Measurements from ENCODE around the gene NR4A1. TPM values are rescaled to one million over a fixed set of nuclear protein-coding genes. Genes with fewer than 3 reads are reported as not detected.

NR4A1 gene
- total RNA-seq, 1 donor from 2014 or later = 26.5 TPM

DNA sequence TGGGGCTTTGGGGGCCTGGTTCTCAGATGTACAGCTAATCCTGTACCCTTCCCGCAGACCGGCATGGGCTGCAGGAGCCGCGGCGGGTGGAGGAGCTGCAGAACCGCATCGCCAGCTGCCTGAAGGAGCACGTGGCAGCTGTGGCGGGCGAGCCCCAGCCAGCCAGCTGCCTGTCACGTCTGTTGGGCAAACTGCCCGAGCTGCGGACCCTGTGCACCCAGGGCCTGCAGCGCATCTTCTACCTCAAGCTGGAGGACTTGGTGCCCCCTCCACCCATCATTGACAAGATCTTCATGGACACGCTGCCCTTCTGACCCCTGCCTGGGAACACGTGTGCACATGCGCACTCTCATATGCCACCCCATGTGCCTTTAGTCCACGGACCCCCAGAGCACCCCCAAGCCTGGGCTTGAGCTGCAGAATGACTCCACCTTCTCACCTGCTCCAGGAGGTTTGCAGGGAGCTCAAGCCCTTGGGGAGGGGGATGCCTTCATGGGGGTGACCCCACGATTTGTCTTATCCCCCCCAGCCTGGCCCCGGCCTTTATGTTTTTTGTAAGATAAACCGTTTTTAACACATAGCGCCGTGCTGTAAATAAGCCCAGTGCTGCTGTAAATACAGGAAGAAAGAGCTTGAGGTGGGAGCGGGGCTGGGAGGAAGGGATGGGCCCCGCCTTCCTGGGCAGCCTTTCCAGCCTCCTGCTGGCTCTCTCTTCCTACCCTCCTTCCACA is 7.6 kb downstream of the NR4A1 start:
- DNase-seq (ENCODE audit: low spot score) = no peak

DNA sequence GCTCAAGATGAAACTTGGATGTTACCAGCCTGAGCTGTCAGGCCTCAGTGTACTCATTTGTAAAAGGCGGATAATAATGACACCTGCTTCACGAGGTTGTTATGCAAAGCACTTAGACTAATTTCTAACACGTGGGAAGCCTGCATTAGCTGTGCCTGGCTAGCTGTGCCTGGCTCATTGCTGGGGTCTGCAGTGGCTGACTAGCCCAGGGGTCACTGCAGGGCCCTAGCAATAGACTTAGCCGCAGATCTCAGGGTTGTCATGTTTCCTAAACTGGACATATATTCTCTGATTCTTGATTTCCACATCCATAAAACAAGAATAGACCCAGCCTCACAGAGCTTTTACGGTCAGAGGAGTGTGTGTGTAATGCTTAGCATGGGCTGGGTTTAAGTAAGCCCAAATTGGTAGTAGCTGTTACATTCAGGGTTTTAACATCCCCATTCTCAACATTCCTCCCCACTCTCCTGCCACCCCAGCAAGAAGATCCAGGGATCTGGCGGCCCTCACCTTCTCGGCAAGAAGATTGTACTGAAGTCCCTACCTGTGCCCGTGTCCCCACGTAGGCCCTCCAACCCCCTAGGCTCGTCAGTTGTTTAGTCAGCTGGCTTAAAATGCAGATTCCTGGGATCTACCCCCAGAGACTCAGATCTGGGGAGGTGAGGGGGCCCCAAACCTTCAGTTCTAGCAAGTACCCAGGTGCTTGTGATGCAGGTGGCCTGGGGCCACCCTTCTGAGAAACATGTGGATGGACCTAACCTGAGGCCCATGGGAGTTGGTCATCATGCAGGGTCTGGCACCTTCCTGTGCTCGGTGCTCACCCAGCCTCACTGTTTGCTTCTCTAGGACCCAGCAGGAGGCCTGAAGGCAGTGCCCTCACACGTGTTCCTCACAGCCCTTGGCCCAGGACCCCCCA is 8.6 kb downstream of the NR4A1 start:
- DNase-seq (ENCODE audit: low spot score) = no peak

DNA sequence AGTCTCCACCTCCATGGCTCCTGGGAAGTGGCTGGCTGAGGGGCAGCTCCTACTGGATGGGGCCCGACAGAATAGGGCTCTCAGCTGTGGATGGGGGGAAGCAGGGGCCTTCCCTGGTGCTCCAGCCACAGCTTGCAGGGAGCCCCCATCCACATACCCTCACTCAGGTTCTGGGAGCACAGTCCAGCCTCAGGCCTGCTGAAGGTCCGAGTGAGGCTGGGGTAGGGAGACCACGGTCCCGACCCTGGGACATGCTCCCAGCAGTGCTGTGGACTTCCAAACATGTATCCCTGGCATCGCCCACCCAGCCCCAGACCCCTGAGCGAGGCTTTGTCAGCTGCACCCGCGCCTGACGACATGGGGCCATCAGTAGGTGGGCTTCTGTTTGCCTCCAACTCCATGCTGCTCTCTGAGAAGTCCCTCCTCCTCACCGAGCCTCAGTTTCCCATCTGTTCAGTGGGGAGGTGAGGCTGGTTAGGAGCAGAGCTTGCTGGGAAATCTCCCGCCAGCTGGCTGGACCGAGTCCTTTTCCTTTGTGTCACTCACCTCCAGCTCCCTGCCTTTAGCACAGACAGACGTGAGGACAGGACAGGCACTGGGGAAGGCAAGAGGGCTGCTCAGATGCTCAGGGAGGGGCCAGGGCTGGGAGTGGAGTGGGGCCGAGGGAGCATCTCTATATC is 9.4 kb downstream of the NR4A1 start:
- no peak for DNase-seq (ENCODE audit: low spot score)

GRCh38 chr12:52061470-52062166 is 10.4 kb downstream of the NR4A1 start:
- DNase-seq (ENCODE audit: low spot score) = no peak

DNA sequence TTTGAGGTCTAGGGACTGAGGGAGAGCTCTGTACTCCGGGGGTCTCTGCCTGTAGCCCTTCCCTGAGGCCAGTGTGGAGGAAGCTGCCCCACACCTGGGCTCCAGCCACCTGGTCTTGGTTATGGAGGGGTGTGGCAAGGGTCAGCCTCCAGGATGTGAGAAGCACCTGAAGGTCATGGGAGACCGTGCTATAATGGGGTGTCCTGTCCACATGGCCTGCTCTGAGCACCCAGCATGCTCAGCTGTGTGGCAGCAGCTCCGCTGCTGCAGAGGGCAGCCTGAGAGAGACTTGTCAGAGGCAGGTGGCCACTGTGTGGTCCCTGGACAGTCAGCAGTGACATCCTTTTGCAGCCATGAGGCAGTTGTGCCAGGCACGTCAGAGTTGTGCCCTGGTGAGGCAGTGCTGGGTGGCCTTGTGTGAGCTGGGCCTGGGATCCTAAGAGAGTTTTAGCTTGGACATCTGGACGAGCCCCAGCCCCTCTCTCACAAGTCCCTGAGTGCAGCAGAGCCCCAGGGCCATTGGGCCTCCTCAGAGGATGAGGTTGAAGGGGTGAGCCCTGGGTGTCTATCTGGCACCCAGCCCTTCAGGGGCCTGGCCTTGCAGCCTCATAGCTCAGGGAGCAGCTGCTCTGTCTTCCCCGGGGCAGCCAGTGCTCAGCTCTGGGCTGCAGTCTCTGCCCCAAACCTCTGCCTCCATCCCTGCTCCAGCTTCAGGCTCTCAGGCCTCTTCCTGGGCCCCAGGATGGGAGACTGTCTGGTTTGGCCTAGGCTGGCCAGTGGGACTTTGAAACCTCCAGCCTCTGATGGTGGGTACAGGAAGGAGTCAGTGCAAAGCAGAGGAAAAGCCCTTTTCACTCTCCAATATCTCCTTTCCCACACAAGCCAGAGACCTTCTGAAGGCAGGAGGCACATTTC is 11.2 kb downstream of the NR4A1 start:
- DNase-seq (ENCODE audit: low spot score) = no peak

GRCh38 chr12:52063082-52063924 is 12.1 kb downstream of the NR4A1 start:
- no peak for DNase-seq (ENCODE audit: low spot score)

GRCh38 chr12:52063981-52064649 is 12.9 kb downstream of the NR4A1 start:
- DNase-seq (ENCODE audit: low spot score) = no peak

DNA sequence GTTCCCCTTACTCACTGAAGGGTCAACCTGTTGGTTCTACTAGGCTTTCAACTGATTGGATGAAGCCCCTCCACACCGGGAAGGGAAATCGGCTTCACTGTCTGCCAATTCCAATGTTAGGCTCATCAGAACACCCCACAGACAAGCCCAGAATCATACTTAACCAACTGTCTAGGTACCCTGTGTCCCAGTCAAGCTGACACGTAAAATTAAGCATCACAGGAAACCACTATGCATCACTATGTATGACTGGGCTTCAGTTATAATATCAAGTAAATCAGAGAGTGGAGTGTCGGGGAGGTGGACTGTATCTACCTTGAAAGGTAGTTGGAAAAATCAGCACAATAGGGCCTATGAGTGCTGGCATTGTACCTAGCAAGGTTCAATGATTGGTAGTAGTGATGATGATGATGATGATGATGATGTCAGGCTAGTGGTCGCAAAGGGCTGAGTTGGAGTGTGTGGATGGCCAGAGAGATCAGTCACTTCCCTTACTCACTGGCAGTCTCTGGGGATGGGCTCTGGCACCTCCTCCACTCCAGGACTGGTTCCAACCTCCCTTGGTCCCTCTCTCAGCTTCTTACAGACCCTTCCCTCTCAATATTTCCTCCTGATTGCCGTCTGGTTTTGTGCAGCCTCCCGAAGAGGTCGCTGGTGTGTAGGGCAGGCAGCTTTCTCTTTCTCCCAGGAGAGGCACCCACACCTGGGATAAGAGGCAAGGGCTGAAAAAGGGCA is 15.3 kb downstream of the NR4A1 start:
- no peak for DNase-seq (ENCODE audit: low spot score)

- DNase-seq (ENCODE audit: low spot score) = no peak
Measured at GRCh38 chr12:52067081-52067374, 15.8 kb downstream of the NR4A1 start.

GRCh38 chr12:52069327-52070184 is 18.3 kb downstream of the NR4A1 start, which contains the start of gene ATG101:
TSS of gene ATG101 (plus strand) at chr12:52069978. CDS start at chr12:52073651, 3,673 bp downstream.
- peak; percentile 98 for DNase-seq (ENCODE audit: low spot score)

DNA sequence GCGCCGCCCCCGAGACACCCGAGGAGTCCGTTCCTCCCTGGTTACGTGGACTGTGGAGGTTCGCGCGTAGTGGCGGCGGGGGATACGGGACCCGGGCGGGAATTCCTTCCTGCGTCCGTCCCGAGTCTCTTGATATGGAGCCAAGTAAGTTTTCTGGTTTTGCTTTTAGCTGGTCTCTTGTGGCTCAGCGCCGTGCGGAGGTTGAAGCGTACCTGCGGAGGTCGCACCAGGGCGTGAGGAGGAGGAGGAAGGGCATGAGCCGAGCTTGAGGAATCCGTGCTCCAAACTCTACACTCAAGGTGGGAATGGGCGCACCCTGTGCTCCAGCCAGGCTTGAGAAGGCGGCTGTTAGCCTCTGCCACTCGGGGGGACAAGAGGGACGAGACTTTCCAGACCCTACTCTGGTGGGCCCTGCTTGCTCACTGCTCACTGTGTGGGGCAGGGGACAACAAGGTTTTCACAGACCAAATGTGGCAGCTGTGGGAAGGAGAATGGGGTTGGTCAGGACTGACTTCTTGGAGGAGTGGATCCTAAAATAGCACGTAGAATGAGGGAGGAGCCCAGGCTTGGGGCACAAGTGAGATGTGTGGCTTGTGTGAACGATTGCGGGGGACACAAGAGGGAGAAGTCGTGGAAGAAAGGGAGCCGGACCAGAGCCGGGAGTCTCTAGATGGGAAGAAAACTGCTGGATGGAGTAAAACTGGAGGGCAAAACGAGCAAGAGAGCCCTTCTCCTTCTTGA is 19.1 kb downstream of the NR4A1 start:
- DNase-seq (ENCODE audit: low spot score) = no peak

DNA sequence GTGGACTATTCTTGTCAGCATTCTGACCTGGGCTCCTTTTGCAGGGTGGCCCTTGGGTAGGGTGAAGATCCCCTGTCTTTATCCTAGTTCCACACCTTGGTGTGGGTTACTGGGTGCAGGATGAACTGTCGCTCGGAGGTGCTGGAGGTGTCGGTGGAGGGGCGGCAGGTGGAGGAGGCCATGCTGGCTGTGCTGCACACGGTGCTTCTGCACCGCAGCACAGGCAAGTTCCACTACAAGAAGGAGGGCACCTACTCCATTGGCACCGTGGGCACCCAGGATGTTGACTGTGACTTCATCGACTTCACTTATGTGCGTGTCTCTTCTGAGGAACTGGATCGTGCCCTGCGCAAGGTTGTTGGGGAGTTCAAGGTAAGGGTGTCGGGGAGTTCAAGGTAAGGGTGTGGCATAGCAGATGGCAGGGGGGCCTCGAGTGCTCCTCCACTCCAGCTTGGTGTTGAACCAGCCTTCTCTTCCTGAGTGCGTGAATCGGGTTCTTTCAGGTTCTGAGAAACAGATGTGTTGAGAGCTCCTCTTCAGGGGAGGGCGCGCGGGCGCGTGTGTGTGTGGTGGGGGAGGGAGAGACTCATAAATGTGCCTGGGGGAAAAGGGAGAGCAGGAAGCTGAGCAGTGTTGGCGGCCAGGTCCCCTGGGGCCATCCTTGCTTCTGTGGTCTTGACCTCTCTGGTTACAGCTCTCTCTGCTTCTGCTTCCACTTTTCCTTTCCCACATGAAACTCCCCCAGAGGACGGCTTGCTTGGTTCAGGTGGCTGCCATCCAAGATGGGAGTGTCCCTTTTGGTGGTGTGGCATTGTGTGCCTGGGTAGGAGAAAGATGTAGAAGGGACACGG is 22.5 kb downstream of the NR4A1 start:
- no peak for DNase-seq (ENCODE audit: low spot score)

DNA sequence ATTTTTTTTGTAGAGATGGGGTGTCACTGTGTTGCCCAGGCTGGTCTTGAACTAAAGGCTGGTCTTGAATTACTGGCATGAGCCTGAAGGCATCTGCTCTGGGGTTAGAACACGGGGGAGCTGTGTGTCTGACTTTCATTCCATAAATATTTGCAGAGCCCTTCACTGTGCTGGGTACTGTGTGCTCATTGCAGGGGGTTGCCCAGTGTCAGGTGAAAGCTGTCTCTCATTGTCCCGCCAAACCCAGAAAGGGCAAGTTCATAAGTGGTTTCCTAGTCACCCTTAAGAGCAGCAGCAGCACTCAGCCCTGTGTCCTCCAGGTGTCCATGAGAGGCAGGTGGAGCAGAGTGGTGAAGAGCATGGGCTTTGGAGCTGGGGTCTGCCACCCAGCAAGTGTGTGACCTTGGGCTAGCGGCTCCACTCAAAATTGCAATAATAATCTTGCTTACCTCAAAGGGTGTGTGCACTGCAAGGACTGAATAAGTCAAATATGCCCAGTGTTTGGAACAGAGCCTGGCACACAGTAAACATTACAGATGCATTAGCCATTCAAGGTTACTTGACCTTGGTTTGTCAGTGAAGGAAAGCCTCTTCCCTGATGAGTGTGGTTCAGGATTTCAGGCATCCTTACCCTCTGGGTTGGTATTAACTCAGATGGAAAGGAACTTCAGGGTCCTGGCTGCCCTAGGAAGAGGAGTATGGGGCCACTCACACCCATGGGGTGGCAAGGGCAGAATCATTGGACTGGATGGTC is 23.9 kb downstream of the NR4A1 start:
- no peak for DNase-seq (ENCODE audit: low spot score)

GRCh38 chr12:52076811-52077210 is 25.6 kb downstream of the NR4A1 start:
- DNase-seq (ENCODE audit: low spot score) = no peak

DNA sequence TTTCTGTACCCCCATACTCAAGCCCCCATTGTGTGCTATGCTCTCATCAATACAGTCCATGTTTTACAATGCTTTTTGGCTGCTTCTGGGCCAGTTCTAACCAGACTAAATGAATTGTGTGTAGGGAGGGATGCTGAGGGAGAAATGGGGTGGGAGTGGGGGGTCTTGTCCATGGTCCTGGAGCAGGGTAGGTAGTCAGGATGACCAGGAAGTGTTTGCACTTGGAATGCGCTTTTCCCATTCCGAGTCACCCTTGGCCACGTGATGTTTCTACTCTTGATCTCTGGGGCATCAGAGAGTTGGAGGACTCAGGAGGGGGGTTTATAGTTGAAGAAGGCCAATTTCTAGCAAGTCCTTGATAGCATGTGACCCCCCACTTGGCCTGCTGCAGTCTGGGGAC is 27.0 kb downstream of the NR4A1 start:
- no peak for DNase-seq (ENCODE audit: low spot score)
